HepG2 (cell line): ENCODE measurements around the gene ST6GALNAC3. TPM values are rescaled to one million over a fixed set of nuclear protein-coding genes. Genes with fewer than 3 reads are reported as not detected.

ENCODE experiments used
- ATAC-seq: fragments of 200-7000 bp; cut with Tn5 transposase; 3 replicates; pipeline ENCODE4 v1.9.1; 2020; ENCODE audit warnings: mild to moderate bottlenecking, moderate library complexity
- BruUV-seq: library from RNA; stranded (reverse); fragments of 400-500 nt; replicated peaks from 2 replicates; lab custom pipeline; 2021; lab: Mats Ljungman, UMichigan
- CTCF ChIA-PET: fragments of 300-600 bp; formaldehyde crosslinking; extraction: SDS; loops from one replicate; lab custom pipeline; 2021; ENCODE audit warnings: low total read pairs, inconsistent platforms, low intra/inter-chr PET ratio; lab: Yijun Ruan, JAX
- POLR2A ChIA-PET: fragments of 350-600 bp; sonication (Branson Sonifier 250); formaldehyde crosslinking; loops from one replicate; lab custom pipeline; 2020; ENCODE audit warnings: antibody characterized with exemption, inconsistent platforms; lab: Yijun Ruan, JAX
- DNase-seq: peaks from one replicate; pipeline ENCODE4 v3.0.0-alpha.2; 2015; ENCODE audit warnings: low spot score
- FAIRE-seq: peaks from 3 replicates; lab custom pipeline; 2011; peaks lifted over from hg19 to GRCh38; lab: Jason Lieb, UNC
- H2AFZ ChIP-seq: one replicate; pipeline ENCODE4 v1.6.1; 2011; ENCODE audit warnings: low read length, inconsistent platforms
- H3K27ac ChIP-seq: fragments of 300-600 bp; 3 replicates; pipeline ENCODE4 v1.8.0; 2011; ENCODE audit warnings: mixed run types, mild to moderate bottlenecking, mixed read lengths, low read length, inconsistent platforms; ENCODE audit not compliant: insufficient read depth; ENCODE audit errors: extremely low read length
- H3K27me3 ChIP-seq, 2 experiments: fragments of 200-600 bp in 1 of 2; 2 replicates in 1 of 2; 3 replicates in 1 of 2; pipeline versions ENCODE4 v1.6.0 to v1.8.0; 2011; ENCODE audit warnings: low read length in 2 of 2, mild to moderate bottlenecking in 2 of 2, moderate library complexity in 2 of 2, inconsistent platforms in 1 of 2; ENCODE audit not compliant: insufficient read depth in 2 of 2, control insufficient read depth in 1 of 2
- H3K36me3 ChIP-seq, 2 experiments: fragments of 200-600 bp in 1 of 2; replicated peaks in 1 of 2; 2 replicates in 1 of 2; 3 replicates in 1 of 2; pipeline versions ENCODE4 v1.5.1 to v1.8.0; 2011; ENCODE audit warnings: low read length in 2 of 2, inconsistent platforms in 1 of 2; ENCODE audit not compliant: insufficient read depth in 2 of 2, control insufficient read depth in 1 of 2
- H3K4me1 ChIP-seq: 2 replicates; pipeline ENCODE4 v1.5.1; 2012; ENCODE audit warnings: low read length, inconsistent platforms; ENCODE audit not compliant: insufficient read depth
- H3K4me2 ChIP-seq: 2 replicates; pipeline ENCODE4 v1.6.0; 2011; ENCODE audit warnings: low read depth, low read length, inconsistent platforms
- H3K4me3 ChIP-seq, 3 experiments: fragments of 200-600 bp in 1 of 3; sonication (generic), shearing (Covaris generic) in 1 of 3; replicated peaks in 1 of 3; 2 replicates each; pipeline ENCODE4 v1.5.1; 2011 to 2016; ENCODE audit warnings: low read length in 3 of 3, inconsistent platforms in 2 of 3, low read depth in 2 of 3, mild to moderate bottlenecking in 2 of 3, control low read depth in 1 of 3, mixed read lengths in 1 of 3; ENCODE audit not compliant: insufficient read depth in 1 of 3
- H3K79me2 ChIP-seq: one replicate; pipeline ENCODE4 v1.6.1; 2011; ENCODE audit warnings: low read length, inconsistent platforms; ENCODE audit not compliant: insufficient read depth
- H3K9ac ChIP-seq: 2 replicates; pipeline ENCODE4 v1.6.0; 2011; ENCODE audit warnings: mild to moderate bottlenecking, low read depth, low read length, inconsistent platforms; ENCODE audit not compliant: insufficient read depth
- H3K9me3 ChIP-seq: 2 replicates; pipeline ENCODE4 v1.5.1; 2012; ENCODE audit warnings: mild to moderate bottlenecking, low read length
- H4K20me1 ChIP-seq: 2 replicates; pipeline ENCODE4 v1.6.0; 2011; ENCODE audit warnings: inconsistent platforms, mild to moderate bottlenecking, low read length, moderate library complexity; ENCODE audit not compliant: insufficient read depth
- AHR ChIP-seq: IDR thresholded peaks from 2 replicates; pipeline ENCODE4 v1.6.1; 2018; ENCODE audit warnings: missing genetic modification reagents, missing compliant biosample characterization
- DNMT3B ChIP-seq: conservative IDR thresholded peaks from 2 replicates; pipeline ENCODE4 v1.6.1; 2016; ENCODE audit warnings: missing biosample characterization, control low read depth
- HOXD1 ChIP-seq: sonication (generic); formaldehyde crosslinking; IDR thresholded peaks from 2 replicates; pipeline ENCODE4 v1.5.0; 2020; ENCODE audit warnings: missing genetic modification reagents
- MZF1 ChIP-seq: sonication (generic); formaldehyde crosslinking; IDR thresholded peaks from 2 replicates; pipeline ENCODE4 v1.8.1; 2023; ENCODE audit warnings: mild to moderate bottlenecking, missing genetic modification reagents, borderline replicate concordance
- RBFOX2 ChIP-seq: fragments of 200-400 bp; formaldehyde crosslinking; IDR thresholded peaks from 2 replicates; pipeline ENCODE4 v1.6.1; 2017; ENCODE audit warnings: low read depth, mild to moderate bottlenecking, low read length
- RXRB ChIP-seq: IDR thresholded peaks from 2 replicates; pipeline ENCODE4 v1.6.1; 2016; ENCODE audit warnings: borderline replicate concordance, missing genetic modification reagents, missing compliant biosample characterization
- SAP130 ChIP-seq: IDR thresholded peaks from 2 replicates; pipeline ENCODE4 v1.6.1; 2016; ENCODE audit warnings: low read depth
- ZFP62 ChIP-seq: sonication (generic); formaldehyde crosslinking; IDR thresholded peaks from 2 replicates; pipeline ENCODE4 v1.4.0; 2020; ENCODE audit warnings: missing genetic modification reagents
- ZKSCAN5 ChIP-seq: sonication (generic); formaldehyde crosslinking; IDR thresholded peaks from 2 replicates; pipeline ENCODE4 v1.5.1; 2020; ENCODE audit warnings: mild to moderate bottlenecking, missing genetic modification reagents
- ZNF282 ChIP-seq: fragments of 450-650 bp; IDR thresholded peaks from 2 replicates; pipeline ENCODE4 v1.6.1; 2018; ENCODE audit not compliant: partially characterized antibody
- ZNF543 ChIP-seq: sonication (generic); formaldehyde crosslinking; IDR thresholded peaks from 2 replicates; pipeline ENCODE4 v1.4.0; 2020; ENCODE audit warnings: mild to moderate bottlenecking, missing genetic modification reagents
- ZNF563 ChIP-seq: sonication (generic); formaldehyde crosslinking; IDR thresholded peaks from 2 replicates; pipeline ENCODE4 v1.8.0; 2022; ENCODE audit warnings: mild to moderate bottlenecking, moderate library complexity, missing genetic modification reagents
- ZNF629 ChIP-seq: sonication (generic); formaldehyde crosslinking; conservative IDR thresholded peaks from 2 replicates; pipeline ENCODE4 v1.5.0; 2020; ENCODE audit warnings: missing genetic modification reagents
- ZNF670 ChIP-seq: sonication (generic); formaldehyde crosslinking; IDR thresholded peaks from 2 replicates; pipeline ENCODE4 v1.8.0; 2022; ENCODE audit warnings: mild to moderate bottlenecking, missing genetic modification reagents, borderline replicate concordance
- ZNF773 ChIP-seq: sonication (generic); formaldehyde crosslinking; IDR thresholded peaks from 2 replicates; pipeline ENCODE4 v1.4.0; 2020; ENCODE audit warnings: missing genetic modification reagents, borderline replicate concordance
- WGBS: methylation state at CpG from one replicate; pipeline ENCODE4 v1.1.6; 2017; ENCODE audit warnings: low lambda C conversion rate; 5-methylcytosine and 5-hydroxymethylcytosine counted together
- in situ Hi-C: cut with HindIII; loops from 2 replicates; pipeline ENCODE4 v1.10.0; 2017; ENCODE audit warnings: low pct_unique_long_range_greater_than_20kb; ENCODE audit not compliant: extremely low pct_ligation_motif_present
- intact Hi-C: fragments of 100-400 bp; cut with micrococcal nuclease; formaldehyde crosslinking; loops from one replicate; pipeline ENCODE4 v1.10.0; 2022; ENCODE audit not compliant: unreplicated experiment
- polyA plus RNA-seq, 8 experiments: library from polyadenylated mRNA; depleted of rRNA in 3 of 8; stranded (reverse) in 7 of 8; unstranded in 1 of 8; fragments of >200 nt; fragmentation: Illumina TruSeq in 4 of 8; extraction: Trizol in 4 of 8; gene quantifications; 2 replicates each; pipeline versions ENCODE4 v1.2.1 to v1.2.3, GENCODE V29; 2011 to 2016; ENCODE audit warnings: low read depth in 4 of 8, missing spikeins in 1 of 8, mixed read lengths in 1 of 8; ENCODE audit not compliant: insufficient read depth in 1 of 8
- total RNA-seq, 5 experiments: library from RNA; depleted of rRNA; stranded (reverse); fragments of >200 nt; fragmentation: Illumina TruSeq; extraction: Trizol; gene quantifications; 2 replicates each; pipeline ENCODE4 v1.2.3, GENCODE V29; 2016; ENCODE audit warnings: low read depth in 1 of 5
- TF ChIP-seq, protein P1 (sequence below): sonication (generic); formaldehyde crosslinking; IDR thresholded peaks from 2 replicates; pipeline ENCODE4 v1.4.0; 2020; ENCODE audit warnings: low read depth, missing genetic modification reagents
- TF ChIP-seq, protein P2 (sequence below): sonication (generic); formaldehyde crosslinking; IDR thresholded peaks from 2 replicates; pipeline ENCODE4 v1.5.0; 2020; ENCODE audit warnings: missing genetic modification reagents
- TF ChIP-seq, protein P3 (sequence below): sonication (generic); formaldehyde crosslinking; IDR thresholded peaks from 2 replicates; pipeline ENCODE4 v1.4.0; 2020; ENCODE audit warnings: missing genetic modification reagents, borderline replicate concordance

ST6GALNAC3 gene
- total and polyA plus RNA-seq, 2 of the 13 experiments (the other 11 are each of a cell fraction or from before 2014, with no cell fraction given): not detected

- TF ChIP-seq, protein P1, sequence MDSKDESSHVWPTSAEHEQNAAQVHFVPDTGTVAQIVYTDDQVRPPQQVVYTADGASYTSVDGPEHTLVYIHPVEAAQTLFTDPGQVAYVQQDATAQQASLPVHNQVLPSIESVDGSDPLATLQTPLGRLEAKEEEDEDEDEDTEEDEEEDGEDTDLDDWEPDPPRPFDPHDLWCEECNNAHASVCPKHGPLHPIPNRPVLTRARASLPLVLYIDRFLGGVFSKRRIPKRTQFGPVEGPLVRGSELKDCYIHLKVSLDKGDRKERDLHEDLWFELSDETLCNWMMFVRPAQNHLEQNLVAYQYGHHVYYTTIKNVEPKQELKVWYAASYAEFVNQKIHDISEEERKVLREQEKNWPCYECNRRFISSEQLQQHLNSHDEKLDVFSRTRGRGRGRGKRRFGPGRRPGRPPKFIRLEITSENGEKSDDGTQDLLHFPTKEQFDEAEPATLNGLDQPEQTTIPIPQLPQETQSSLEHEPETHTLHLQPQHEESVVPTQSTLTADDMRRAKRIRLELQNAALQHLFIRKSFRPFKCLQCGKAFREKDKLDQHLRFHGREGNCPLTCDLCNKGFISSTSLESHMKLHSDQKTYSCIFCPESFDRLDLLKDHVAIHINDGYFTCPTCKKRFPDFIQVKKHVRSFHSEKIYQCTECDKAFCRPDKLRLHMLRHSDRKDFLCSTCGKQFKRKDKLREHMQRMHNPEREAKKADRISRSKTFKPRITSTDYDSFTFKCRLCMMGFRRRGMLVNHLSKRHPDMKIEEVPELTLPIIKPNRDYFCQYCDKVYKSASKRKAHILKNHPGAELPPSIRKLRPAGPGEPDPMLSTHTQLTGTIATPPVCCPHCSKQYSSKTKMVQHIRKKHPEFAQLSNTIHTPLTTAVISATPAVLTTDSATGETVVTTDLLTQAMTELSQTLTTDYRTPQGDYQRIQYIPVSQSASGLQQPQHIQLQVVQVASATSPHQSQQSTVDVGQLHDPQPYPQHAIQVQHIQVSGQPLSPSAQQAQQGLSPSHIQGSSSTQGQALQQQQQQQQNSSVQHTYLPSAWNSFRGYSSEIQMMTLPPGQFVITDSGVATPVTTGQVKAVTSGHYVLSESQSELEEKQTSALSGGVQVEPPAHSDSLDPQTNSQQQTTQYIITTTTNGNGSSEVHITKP: no peak
- TF ChIP-seq ZNF670 (CRISPR knock-in tag): no peak
- no peak for TF ChIP-seq ZNF773 (CRISPR knock-in tag)
- TF ChIP-seq DNMT3B (CRISPR knock-in tag): no peak
- TF ChIP-seq AHR (CRISPR knock-in tag): no peak
- TF ChIP-seq SAP130 (CRISPR knock-in tag): no peak
- TF ChIP-seq RXRB: no peak
These were observed 82.4 kb downstream of the ST6GALNAC3 start (continued) for GRCh38 chr1:76156987-76157386.

DNA sequence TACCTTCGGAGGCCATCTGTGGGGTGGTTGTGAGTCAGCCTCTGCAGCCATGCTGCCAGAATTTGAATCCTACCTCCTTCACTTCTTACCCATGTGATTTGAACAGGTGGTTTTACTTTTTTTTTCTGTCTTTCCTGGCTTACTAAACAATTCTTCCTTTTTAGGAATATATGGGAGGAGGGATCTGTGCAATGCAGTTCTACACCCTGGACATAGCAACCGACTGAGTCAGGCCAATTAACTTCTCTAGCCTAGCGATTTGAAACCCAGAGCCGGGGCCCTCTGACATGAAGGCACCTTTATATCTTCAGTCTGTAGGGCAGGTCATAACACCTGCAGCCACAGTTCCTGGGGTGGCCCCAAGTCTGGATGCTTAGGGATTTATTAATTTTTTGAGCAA, 83.6 kb downstream of the ST6GALNAC3 start:
- Histone ChIP-seq H2AFZ (no peak overlapping the region), H3K79me2 (no peaks in the 10 kb centered on the region), H3K4me3 (no peak overlapping the region), H3K4me1 (peaks cover 10% of the 10 kb centered on the region), H3K27ac (no peak overlapping the region), H3K36me3 (no peaks in the 10 kb centered on the region), H3K9ac (no peak overlapping the region), H3K27me3 (no peaks in the 10 kb centered on the region), H4K20me1 (no peaks in the 10 kb centered on the region), H3K4me2 (no peak overlapping the region), H3K9me3 (no peaks in the 10 kb centered on the region)
- BruUV-seq: no TSS peak
- no peak for FAIRE-seq
- POLR2A ChIA-PET: no interaction called here
- WGBS: 2% methylated on average over 4 of the region's 4 CpGs
- intact Hi-C loops (no loop called here), in situ Hi-C loops (no loop called here)
- CTCF ChIA-PET: no interaction called here
- no peak for ATAC-seq
- DNase-seq: no peak
- TF ChIP-seq ZNF543 (CRISPR knock-in tag) (no peak), MZF1 (CRISPR knock-in tag) (no peak), ZKSCAN5 (CRISPR knock-in tag) (no peak), ZFP62 (CRISPR knock-in tag) (no peak), ZNF563 (CRISPR knock-in tag) (no peak), RBFOX2 (no peak), ZNF629 (CRISPR knock-in tag) (no peak), HOXD1 (CRISPR knock-in tag) (no peak), ZNF282 (no peak)
- TF ChIP-seq, protein P2, sequence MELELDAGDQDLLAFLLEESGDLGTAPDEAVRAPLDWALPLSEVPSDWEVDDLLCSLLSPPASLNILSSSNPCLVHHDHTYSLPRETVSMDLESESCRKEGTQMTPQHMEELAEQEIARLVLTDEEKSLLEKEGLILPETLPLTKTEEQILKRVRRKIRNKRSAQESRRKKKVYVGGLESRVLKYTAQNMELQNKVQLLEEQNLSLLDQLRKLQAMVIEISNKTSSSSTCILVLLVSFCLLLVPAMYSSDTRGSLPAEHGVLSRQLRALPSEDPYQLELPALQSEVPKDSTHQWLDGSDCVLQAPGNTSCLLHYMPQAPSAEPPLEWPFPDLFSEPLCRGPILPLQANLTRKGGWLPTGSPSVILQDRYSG (CRISPR knock-in tag): no peak
- TF ChIP-seq, protein P3, sequence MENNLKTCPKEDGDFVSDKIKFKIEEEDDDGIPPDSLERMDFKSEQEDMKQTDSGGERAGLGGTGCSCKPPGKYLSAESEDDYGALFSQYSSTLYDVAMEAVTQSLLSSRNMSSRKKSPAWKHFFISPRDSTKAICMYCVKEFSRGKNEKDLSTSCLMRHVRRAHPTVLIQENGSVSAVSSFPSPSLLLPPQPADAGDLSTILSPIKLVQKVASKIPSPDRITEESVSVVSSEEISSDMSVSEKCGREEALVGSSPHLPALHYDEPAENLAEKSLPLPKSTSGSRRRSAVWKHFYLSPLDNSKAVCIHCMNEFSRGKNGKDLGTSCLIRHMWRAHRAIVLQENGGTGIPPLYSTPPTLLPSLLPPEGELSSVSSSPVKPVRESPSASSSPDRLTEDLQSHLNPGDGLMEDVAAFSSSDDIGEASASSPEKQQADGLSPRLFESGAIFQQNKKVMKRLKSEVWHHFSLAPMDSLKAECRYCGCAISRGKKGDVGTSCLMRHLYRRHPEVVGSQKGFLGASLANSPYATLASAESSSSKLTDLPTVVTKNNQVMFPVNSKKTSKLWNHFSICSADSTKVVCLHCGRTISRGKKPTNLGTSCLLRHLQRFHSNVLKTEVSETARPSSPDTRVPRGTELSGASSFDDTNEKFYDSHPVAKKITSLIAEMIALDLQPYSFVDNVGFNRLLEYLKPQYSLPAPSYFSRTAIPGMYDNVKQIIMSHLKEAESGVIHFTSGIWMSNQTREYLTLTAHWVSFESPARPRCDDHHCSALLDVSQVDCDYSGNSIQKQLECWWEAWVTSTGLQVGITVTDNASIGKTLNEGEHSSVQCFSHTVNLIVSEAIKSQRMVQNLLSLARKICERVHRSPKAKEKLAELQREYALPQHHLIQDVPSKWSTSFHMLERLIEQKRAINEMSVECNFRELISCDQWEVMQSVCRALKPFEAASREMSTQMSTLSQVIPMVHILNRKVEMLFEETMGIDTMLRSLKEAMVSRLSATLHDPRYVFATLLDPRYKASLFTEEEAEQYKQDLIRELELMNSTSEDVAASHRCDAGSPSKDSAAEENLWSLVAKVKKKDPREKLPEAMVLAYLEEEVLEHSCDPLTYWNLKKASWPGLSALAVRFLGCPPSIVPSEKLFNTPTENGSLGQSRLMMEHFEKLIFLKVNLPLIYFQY (CRISPR knock-in tag): no peak
